Measurements from ENCODE around the gene SEMA3D. TPM values are rescaled to one million over a fixed set of nuclear protein-coding genes. Genes with fewer than 3 reads are reported as not detected.

Gene SEMA3D
- total RNA-seq, 1 experiment from 2014 or later = 1.4 TPM

DNA sequence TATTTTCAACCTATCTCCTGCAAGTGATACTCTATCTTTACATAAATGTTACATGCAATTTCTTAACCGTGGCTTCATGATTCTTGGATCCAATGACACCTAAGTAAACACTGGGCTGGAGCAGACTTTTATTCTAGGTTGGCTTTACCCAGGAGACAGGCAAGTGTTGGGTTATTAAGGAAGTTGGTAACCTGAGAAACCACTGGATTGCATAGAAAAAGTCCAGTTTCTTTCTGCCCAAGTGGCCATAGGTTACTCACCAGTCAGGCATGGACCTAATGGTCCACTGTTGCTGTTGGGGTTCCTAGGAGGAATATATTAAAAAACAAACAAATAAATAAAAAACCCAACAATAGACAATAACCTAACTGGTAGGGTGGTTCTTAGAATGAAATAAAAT lies 112.8 kb downstream of the SEMA3D start:
- TF ChIP-seq POLR2AphosphoS5 (IDR thresholded peaks at IDR 0.05; ENCODE audit: low read depth, low read length) = no peak
- TF ChIP-seq YY1 (IDR thresholded peaks at IDR 0.05; ENCODE audit: extremely low read depth, insufficient replicate concordance, low read depth, low read length) = no peak
- TF ChIP-seq, protein P1, sequence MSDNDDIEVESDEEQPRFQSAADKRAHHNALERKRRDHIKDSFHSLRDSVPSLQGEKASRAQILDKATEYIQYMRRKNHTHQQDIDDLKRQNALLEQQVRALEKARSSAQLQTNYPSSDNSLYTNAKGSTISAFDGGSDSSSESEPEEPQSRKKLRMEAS (IDR thresholded peaks at IDR 0.05) = no peak
- TF ChIP-seq ZNF274 (IDR thresholded peaks at IDR 0.05; ENCODE audit: low read depth, low read length) = no peak
- TF ChIP-seq EZH2phosphoT487 (IDR thresholded peaks at IDR 0.05; ENCODE audit: borderline replicate concordance) = no peak
- no peak for TF ChIP-seq ZFX (IDR thresholded peaks at IDR 0.05)
- no peak for TF ChIP-seq EZH2 (IDR thresholded peaks at IDR 0.05)
- TF ChIP-seq, protein P2, sequence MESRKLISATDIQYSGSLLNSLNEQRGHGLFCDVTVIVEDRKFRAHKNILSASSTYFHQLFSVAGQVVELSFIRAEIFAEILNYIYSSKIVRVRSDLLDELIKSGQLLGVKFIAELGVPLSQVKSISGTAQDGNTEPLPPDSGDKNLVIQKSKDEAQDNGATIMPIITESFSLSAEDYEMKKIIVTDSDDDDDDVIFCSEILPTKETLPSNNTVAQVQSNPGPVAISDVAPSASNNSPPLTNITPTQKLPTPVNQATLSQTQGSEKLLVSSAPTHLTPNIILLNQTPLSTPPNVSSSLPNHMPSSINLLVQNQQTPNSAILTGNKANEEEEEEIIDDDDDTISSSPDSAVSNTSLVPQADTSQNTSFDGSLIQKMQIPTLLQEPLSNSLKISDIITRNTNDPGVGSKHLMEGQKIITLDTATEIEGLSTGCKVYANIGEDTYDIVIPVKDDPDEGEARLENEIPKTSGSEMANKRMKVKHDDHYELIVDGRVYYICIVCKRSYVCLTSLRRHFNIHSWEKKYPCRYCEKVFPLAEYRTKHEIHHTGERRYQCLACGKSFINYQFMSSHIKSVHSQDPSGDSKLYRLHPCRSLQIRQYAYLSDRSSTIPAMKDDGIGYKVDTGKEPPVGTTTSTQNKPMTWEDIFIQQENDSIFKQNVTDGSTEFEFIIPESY (IDR thresholded peaks at IDR 0.05; ENCODE audit: extremely low read depth, insufficient replicate concordance, low read length) = no peak
- BruUV-seq (replicated peaks) = no TSS peak
- H3K9me2 ChIP-seq (ENCODE audit: insufficient read depth) = no peaks in the 10 kb centered on the region
- DNase-seq (ENCODE audit: low read depth, low spot score) (no peak), ATAC-seq (no peak)
- H3K27me3 ChIP-seq (ENCODE audit: insufficient read depth, low read length) = no peaks in the 10 kb centered on the region
- no peak overlapping the region for H2AFZ ChIP-seq (ENCODE audit: low read depth, low read length, poor library complexity, severe bottlenecking)
- no peaks in the 10 kb centered on the region for H3K79me2 ChIP-seq (ENCODE audit: insufficient read depth, low read length)
- H3K9me3 ChIP-seq (ENCODE audit: control insufficient read depth in 1 of 2, insufficient read depth in 1 of 2, low read depth in 1 of 2, low read length in 2 of 2) = no peaks in the 10 kb centered on the region
- no peak overlapping the region for H3K9ac ChIP-seq (ENCODE audit: low read length)
- H3K4me1 ChIP-seq (ENCODE audit: control insufficient read depth in 1 of 2, insufficient read depth in 2 of 2, low read length in 2 of 2) = no peaks in the 10 kb centered on the region
- H4K20me1 ChIP-seq (ENCODE audit: insufficient read depth) = no peaks in the 10 kb centered on the region
- ChIA-PET CTCF (no interaction called here), RAD21 (ENCODE audit: low non-redundant PET in 1 of 2, low total read pairs in 2 of 2, uncharacterized antibody in 2 of 2, unreplicated experiment in 2 of 2) (no interaction called here), POLR2A (no interaction called here)
- H3K27ac ChIP-seq (ENCODE audit: low read depth, low read length) = no peak overlapping the region
- intact Hi-C loops (cut with micrococcal nuclease) = no loop called here
- no peak overlapping the region for H3K4me2 ChIP-seq (ENCODE audit: low read length)
- H3K36me3 ChIP-seq (ENCODE audit: control insufficient read depth in 1 of 2, insufficient read depth in 2 of 2, low read length in 2 of 2) = no peaks in the 10 kb centered on the region
- H3K4me3 ChIP-seq (replicated peaks in 1 of 2; ENCODE audit: low read depth in 1 of 2, low read length in 2 of 2) = no peak overlapping the region
